ENCODE data around the gene OR6B1.

The OR6B1 gene

GRCh38 chr7:144011458-144012230 is 11.5 kb downstream of the OR6B1 start:
- ChIA-PET POLR2A (no interaction called here), CTCF (interaction anchor here (1.3 to 1.7 kb wide), 2 partner anchors 12 to 21 kb away, joined by 4 to 6 read pairs; no protein-coding TSS in a partner anchor)
- no peak for DNase-seq (ENCODE audit: extremely low spot score)
- peak; percentile 7 for TF ChIP-seq CTCF (IDR thresholded peaks at IDR 0.05; ENCODE audit: control extremely low read depth, extremely low read depth, low read depth, missing control alignments)

GRCh38 chr7:144018065-144018464 is 17.9 kb downstream of the OR6B1 start:
- ChIA-PET CTCF (interaction anchor here (1.6 kb wide), 1 partner anchor 9 kb away, joined by 4 read pairs; no protein-coding TSS in a partner anchor), POLR2A (no interaction called here)
- no peak for TF ChIP-seq CTCF (IDR thresholded peaks at IDR 0.05; ENCODE audit: control extremely low read depth, extremely low read depth, low read depth, missing control alignments)
- DNase-seq (ENCODE audit: extremely low spot score) = no peak

- POLR2A ChIA-PET = no interaction called here
- CTCF ChIA-PET = no interaction called here
- no peak for DNase-seq (ENCODE audit: extremely low spot score)
- TF ChIP-seq CTCF (IDR thresholded peaks at IDR 0.05; ENCODE audit: control extremely low read depth, extremely low read depth, low read depth, missing control alignments) = no peak
Measured at GRCh38 chr7:144019457-144019856, 19.3 kb downstream of the OR6B1 start.

- DNase-seq (ENCODE audit: extremely low spot score) = no peak
- POLR2A ChIA-PET = no interaction called here
- no peak for TF ChIP-seq CTCF (IDR thresholded peaks at IDR 0.05; ENCODE audit: control extremely low read depth, extremely low read depth, low read depth, missing control alignments)
- CTCF ChIA-PET = no interaction called here
Measured at GRCh38 chr7:144020340-144020739, 20.2 kb downstream of the OR6B1 start.

- ChIA-PET CTCF (interaction anchor here (1.3 kb wide), 1 partner anchor 12 kb away, joined by 3 read pairs; no protein-coding TSS in a partner anchor), POLR2A (no interaction called here)
- no peak for TF ChIP-seq CTCF (IDR thresholded peaks at IDR 0.05; ENCODE audit: control extremely low read depth, extremely low read depth, low read depth, missing control alignments)
- no peak for DNase-seq (ENCODE audit: extremely low spot score)
Measured at GRCh38 chr7:144022169-144022568, 22.0 kb downstream of the OR6B1 start.

GRCh38 chr7:144023171-144023827 is 23.2 kb downstream of the OR6B1 start:
- ChIA-PET POLR2A (no interaction called here), CTCF (interaction anchor here (1.0 to 1.4 kb wide), 4 partner anchors 10 to 286 kb away, joined by 3 to 4 read pairs (median 3); no protein-coding TSS in a partner anchor)
- no peak for DNase-seq (ENCODE audit: extremely low spot score)
- no peak for TF ChIP-seq CTCF (IDR thresholded peaks at IDR 0.05; ENCODE audit: control extremely low read depth, extremely low read depth, low read depth, missing control alignments)

All from GM10248 (cell line).